Smooth muscle cell of trachea (primary cell): ENCODE measurements around the gene ITGA1. TPM values are rescaled to one million over a fixed set of nuclear protein-coding genes. Genes with fewer than 3 reads are reported as not detected.

Source experiments
- total RNA-seq: library from RNA; depleted of rRNA; stranded (reverse); fragments of >200 nt; gene quantifications from 2 replicates; pipeline ENCODE4 v1.2.1, GENCODE V29; 2014

The ITGA1 gene
- total RNA-seq: 4.1 and 8.1 TPM in 2 replicates

GRCh38 chr5:52787600-52788504 is at the start of gene ITGA1, which contains the start of gene PELO:
ITGA1 (plus strand) TSS chr5:52787916; CDS start chr5:52788354, 438 bp downstream.
PELO (plus strand) TSS chr5:52787916; CDS start chr5:52800395, 12,479 bp downstream.

DNA sequence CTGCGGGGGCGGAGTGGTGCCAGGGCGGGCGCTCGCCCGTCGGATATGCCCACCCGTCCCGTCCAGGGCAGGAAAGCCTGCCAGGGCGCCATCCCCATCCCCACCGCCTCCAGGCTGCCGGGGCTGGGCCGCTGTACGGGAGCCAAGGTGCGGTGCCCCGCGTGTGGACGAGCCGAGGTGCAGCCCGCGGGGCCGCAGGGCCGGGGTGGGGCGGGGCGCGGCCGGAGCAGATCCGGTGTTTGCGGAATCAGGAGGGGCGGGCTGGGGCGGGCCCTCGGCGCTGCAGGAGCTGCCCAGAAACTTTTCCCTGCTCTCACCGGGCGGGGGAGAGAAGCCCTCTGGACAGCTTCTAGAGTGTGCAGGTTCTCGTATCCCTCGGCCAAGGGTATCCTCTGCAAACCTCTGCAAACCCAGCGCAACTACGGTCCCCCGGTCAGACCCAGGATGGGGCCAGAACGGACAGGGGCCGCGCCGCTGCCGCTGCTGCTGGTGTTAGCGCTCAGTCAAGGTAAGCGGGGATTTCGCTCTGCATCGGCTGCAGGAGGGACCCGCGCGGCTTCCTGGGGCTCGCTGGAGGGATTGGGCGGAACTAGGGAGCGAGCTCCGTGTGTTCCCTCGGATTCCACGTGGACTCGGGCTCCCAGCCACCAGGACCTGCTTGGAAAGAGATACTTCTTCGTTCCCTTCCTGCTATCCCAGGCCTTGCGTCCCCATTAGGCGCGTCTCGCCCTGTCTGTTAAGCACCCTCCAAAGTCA is 201.5 kb downstream of the ITGA1 start, which contains the start of gene ITGA2:
Gene ITGA2, plus strand, starts transcription at position 328 of the 756 bp plus-strand sequence. Its CDS starts 117 bp downstream, at position 445.

Other genes with a start within 250 kb of the ITGA1 start
- gene PELO, start within 50 bp of the ITGA1 start, total RNA-seq: 21.1 and 29.6 TPM in 2 replicates
- 22.8 and 24.5 TPM in 2 replicates for gene ITGA2, start 201.4 kb downstream of the ITGA1 start, total RNA-seq